Liver (tissue), 3 donors: ENCODE data around the gene UBE2L3.

Experiments
- EGR1 ChIP-seq, 2 donors: IDR thresholded peaks; 2 replicates each; pipeline ENCODE4 v1.6.1; 2016 to 2018; ENCODE audit warnings: antibody characterized with exemption in 2 of 2, low read depth in 2 of 2
- FOXA1 ChIP-seq: IDR thresholded peaks from 2 replicates; pipeline ENCODE4 v1.6.1; 2016; ENCODE audit warnings: antibody characterized with exemption
- GABPA ChIP-seq, 2 donors: IDR thresholded peaks in 1 of 2; conservative IDR thresholded peaks in 1 of 2; 2 replicates each; pipeline ENCODE4 v1.6.1; 2016; ENCODE audit warnings: antibody characterized with exemption in 2 of 2, mild to moderate bottlenecking in 1 of 2, moderate library complexity in 1 of 2
- HNF4G ChIP-seq: IDR thresholded peaks from 2 replicates; pipeline ENCODE4 v1.6.1; 2016; ENCODE audit warnings: antibody characterized with exemption
- SP1 ChIP-seq: IDR thresholded peaks from 2 replicates; pipeline ENCODE4 v1.6.1; 2018; ENCODE audit warnings: antibody characterized with exemption, mild to moderate bottlenecking
- TAF1 ChIP-seq: conservative IDR thresholded peaks from 2 replicates; pipeline ENCODE4 v1.6.1; 2016; ENCODE audit warnings: antibody characterized with exemption, mild to moderate bottlenecking
- YY1 ChIP-seq: IDR thresholded peaks from 2 replicates; pipeline ENCODE4 v1.6.1; 2016; ENCODE audit warnings: antibody characterized with exemption, mild to moderate bottlenecking
- TF ChIP-seq, protein P1 (sequence below): fragments of 150-350 bp; IDR thresholded peaks from 2 replicates; pipeline ENCODE4 v1.5.1; 2017; ENCODE audit warnings: improper control_type of control experiment, low read depth, low read length; ENCODE audit not compliant: missing input control
- TF ChIP-seq, protein P2 (sequence below): IDR thresholded peaks from 2 replicates; pipeline ENCODE4 v1.6.1; 2016; ENCODE audit warnings: antibody characterized with exemption
- donor health status: healthy.
- donor health status: healthy.

GRCh38 chr22:21636629-21637218 is 69.2 kb downstream of the UBE2L3 start:
- TF ChIP-seq TAF1 (no peak), YY1 (no peak), SP1 (no peak), EGR1 (IDR thresholded peaks at IDR 0.05; ENCODE audit: low read depth in 2 of 2) (no peak), GABPA (IDR thresholded peaks at IDR 0.05 in 1 of 2, conservative IDR thresholded peaks at IDR 0.05 in 1 of 2) (no peak), FOXA1 (no peak), HNF4G (no peak)
- TF ChIP-seq, protein P1, sequence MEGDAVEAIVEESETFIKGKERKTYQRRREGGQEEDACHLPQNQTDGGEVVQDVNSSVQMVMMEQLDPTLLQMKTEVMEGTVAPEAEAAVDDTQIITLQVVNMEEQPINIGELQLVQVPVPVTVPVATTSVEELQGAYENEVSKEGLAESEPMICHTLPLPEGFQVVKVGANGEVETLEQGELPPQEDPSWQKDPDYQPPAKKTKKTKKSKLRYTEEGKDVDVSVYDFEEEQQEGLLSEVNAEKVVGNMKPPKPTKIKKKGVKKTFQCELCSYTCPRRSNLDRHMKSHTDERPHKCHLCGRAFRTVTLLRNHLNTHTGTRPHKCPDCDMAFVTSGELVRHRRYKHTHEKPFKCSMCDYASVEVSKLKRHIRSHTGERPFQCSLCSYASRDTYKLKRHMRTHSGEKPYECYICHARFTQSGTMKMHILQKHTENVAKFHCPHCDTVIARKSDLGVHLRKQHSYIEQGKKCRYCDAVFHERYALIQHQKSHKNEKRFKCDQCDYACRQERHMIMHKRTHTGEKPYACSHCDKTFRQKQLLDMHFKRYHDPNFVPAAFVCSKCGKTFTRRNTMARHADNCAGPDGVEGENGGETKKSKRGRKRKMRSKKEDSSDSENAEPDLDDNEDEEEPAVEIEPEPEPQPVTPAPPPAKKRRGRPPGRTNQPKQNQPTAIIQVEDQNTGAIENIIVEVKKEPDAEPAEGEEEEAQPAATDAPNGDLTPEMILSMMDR: no peak
- TF ChIP-seq, protein P2, sequence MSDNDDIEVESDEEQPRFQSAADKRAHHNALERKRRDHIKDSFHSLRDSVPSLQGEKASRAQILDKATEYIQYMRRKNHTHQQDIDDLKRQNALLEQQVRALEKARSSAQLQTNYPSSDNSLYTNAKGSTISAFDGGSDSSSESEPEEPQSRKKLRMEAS: no peak
